ENCODE data around the gene EEFSEC. TPM values are rescaled to one million over a fixed set of nuclear protein-coding genes. Genes with fewer than 3 reads are reported as not detected.

Gene EEFSEC
- total RNA-seq, 1 experiment from 2014 or later, result 21.3 TPM

DNA sequence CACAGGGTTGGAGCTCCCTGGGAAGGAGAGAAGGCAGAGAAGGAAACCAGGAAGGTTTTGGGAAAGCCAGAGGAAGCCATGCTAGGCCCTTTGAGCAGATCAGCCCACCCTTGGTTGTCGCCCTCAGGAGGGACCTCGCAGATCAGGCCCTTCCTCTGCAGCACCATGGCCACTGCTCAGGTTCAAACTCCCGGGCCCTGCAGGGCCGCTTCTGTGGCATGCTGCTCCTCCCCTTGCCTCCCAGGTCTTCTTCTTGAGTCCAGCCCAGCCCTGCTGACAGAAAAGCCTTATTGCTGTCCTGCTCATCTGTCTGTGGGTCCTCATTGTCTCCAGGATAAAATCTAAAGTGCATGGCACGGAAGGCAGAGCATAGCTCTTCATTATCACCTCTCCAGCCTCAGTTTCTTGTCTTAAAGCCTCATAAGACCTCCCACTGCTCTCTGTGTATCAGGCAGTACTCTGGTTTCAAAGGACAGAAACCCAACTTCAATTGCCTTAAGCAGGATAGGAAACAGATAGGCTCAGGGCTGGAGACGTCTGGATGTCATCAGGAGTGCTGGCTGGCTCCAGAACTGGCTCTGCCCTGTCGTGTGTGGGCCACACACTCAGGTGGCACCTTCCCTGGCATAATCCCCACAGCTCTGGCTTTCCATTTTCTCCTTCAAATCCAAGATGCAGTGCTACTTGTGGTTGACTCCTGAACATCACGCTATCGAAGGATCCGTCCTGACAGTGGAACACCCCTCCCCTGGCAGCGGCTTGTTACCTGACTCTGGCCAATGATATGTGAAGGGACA is 118.5 kb downstream of the EEFSEC start:
- H3K4me3 ChIP-seq, result no peak overlapping the region
- intact Hi-C loops (cut with micrococcal nuclease; ENCODE audit: unreplicated experiment), result no loop called here
- H3F3A ChIP-seq (ENCODE audit: insufficient read depth, low read depth), result peaks cover 28% of the 10 kb centered on the region
- no TSS peak for BruUV-seq (replicated peaks)
- H3K36me3 ChIP-seq (ENCODE audit: low read depth), result no peaks in the 10 kb centered on the region
- H3K27ac ChIP-seq, result no peak overlapping the region
- H3K27me3 ChIP-seq (ENCODE audit: insufficient read depth, low read depth), result no peaks in the 10 kb centered on the region
- TF ChIP-seq EZH2 (IDR thresholded peaks at IDR 0.05; ENCODE audit: low read depth), result no peak
- TF ChIP-seq, protein P1, sequence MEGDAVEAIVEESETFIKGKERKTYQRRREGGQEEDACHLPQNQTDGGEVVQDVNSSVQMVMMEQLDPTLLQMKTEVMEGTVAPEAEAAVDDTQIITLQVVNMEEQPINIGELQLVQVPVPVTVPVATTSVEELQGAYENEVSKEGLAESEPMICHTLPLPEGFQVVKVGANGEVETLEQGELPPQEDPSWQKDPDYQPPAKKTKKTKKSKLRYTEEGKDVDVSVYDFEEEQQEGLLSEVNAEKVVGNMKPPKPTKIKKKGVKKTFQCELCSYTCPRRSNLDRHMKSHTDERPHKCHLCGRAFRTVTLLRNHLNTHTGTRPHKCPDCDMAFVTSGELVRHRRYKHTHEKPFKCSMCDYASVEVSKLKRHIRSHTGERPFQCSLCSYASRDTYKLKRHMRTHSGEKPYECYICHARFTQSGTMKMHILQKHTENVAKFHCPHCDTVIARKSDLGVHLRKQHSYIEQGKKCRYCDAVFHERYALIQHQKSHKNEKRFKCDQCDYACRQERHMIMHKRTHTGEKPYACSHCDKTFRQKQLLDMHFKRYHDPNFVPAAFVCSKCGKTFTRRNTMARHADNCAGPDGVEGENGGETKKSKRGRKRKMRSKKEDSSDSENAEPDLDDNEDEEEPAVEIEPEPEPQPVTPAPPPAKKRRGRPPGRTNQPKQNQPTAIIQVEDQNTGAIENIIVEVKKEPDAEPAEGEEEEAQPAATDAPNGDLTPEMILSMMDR (conservative IDR thresholded peaks at IDR 0.05), result no peak
- no peak for DNase-seq
- H3K4me1 ChIP-seq (replicated peaks; ENCODE audit: insufficient read depth), result peaks cover 49% of the 10 kb centered on the region
- no peak overlapping the region for H2AFZ ChIP-seq
- no peaks in the 10 kb centered on the region for H4K20me1 ChIP-seq (ENCODE audit: insufficient read depth)
- peaks cover 9% of the 10 kb centered on the region; the same call in 1 of the 2 replicates for H3K79me2 ChIP-seq (ENCODE audit: low read depth)
- CTCF ChIA-PET, result interaction anchor here (0.7 kb wide), 1 partner anchor 18 kb away, joined by 3 read pairs; no protein-coding TSS in a partner anchor
- H3K9me3 ChIP-seq (ENCODE audit: insufficient read depth, low read depth), result no peaks in the 10 kb centered on the region
- H3K9me2 ChIP-seq (ENCODE audit: insufficient read depth), result no peaks in the 10 kb centered on the region
- POLR2A ChIA-PET (ENCODE audit: unreplicated experiment), result no interaction called here
- H3K4me2 ChIP-seq, result no peak overlapping the region

- no peaks in the 10 kb centered on the region for H3K27me3 ChIP-seq (ENCODE audit: insufficient read depth, low read depth)
- no peaks in the 10 kb centered on the region for H4K20me1 ChIP-seq (ENCODE audit: insufficient read depth)
- H3F3A ChIP-seq (ENCODE audit: insufficient read depth, low read depth), result peaks cover 13% of the 10 kb centered on the region
- POLR2A ChIA-PET (ENCODE audit: unreplicated experiment), result interaction anchor here (0.5 kb wide), 1 partner anchor 516 kb away, joined by 9 read pairs; no protein-coding TSS in a partner anchor
- intact Hi-C loops (cut with micrococcal nuclease; ENCODE audit: unreplicated experiment), result no loop called here
- H3K4me2 ChIP-seq, result no peak overlapping the region
- H3K4me1 ChIP-seq (replicated peaks; ENCODE audit: insufficient read depth), result peaks cover 48% of the 10 kb centered on the region
- CTCF ChIA-PET, result no interaction called here
- TF ChIP-seq EZH2 (IDR thresholded peaks at IDR 0.05; ENCODE audit: low read depth), result no peak
- H2AFZ ChIP-seq, result no peak overlapping the region
- H3K9me2 ChIP-seq (ENCODE audit: insufficient read depth), result no peaks in the 10 kb centered on the region
- H3K4me3 ChIP-seq, result no peak overlapping the region
- H3K36me3 ChIP-seq (ENCODE audit: low read depth), result no peaks in the 10 kb centered on the region
- peaks cover 11% of the 10 kb centered on the region; the same call in 1 of the 2 replicates for H3K79me2 ChIP-seq (ENCODE audit: low read depth)
- BruUV-seq (replicated peaks), result no TSS peak
- H3K9me3 ChIP-seq (ENCODE audit: insufficient read depth, low read depth), result no peaks in the 10 kb centered on the region
- no peak for DNase-seq
- H3K27ac ChIP-seq, result peak overlapping the region; percentile 99; the same call in 1 of the 2 replicates
Observed at GRCh38 chr3:128273109-128273840, 120.0 kb downstream of the EEFSEC start.

DNA sequence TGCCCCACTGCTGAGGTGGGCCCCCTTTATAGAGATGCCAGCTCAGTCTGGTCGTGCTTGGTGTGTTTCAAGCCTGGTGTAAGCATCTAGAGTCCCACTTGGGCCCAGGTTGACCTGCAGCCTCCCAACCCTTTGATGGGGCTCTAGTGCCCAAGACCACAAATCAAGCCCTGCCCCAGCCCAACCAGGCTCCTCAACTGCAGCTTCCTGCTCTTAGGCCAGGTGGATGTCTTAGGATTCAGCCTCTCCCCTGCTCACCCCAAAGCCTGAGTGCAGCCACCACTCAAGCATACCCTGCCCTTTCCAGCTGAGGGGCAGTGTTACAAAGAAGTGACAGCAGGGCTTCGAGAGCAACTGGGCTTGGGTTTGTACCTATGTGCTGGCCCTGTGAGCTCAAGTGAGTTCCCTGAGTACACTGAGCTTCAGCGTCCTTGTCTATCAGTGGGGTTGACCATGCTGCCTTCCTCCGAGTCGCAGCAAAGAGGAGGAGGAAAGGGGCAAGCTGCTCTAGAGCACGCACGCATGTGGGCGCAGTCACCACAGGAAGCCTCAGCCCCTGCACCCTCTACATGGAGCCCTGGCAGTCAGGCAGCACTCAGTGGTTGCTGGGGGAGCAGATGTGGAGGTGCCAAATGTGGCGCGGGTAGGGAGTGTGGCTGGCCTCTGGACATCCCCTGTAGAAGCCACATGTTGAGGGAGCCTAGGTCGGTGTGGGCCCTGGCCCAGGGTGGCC is 120.7 kb downstream of the EEFSEC start:
- Histone ChIP-seq H3F3A (ENCODE audit: insufficient read depth, low read depth) (peaks cover 10% of the 10 kb centered on the region), H3K9me2 (ENCODE audit: insufficient read depth) (no peaks in the 10 kb centered on the region), H3K4me1 (replicated peaks; ENCODE audit: insufficient read depth) (peaks cover 51% of the 10 kb centered on the region), H3K9me3 (ENCODE audit: insufficient read depth, low read depth) (no peaks in the 10 kb centered on the region), H3K4me3 (no peak overlapping the region), H4K20me1 (ENCODE audit: insufficient read depth) (no peaks in the 10 kb centered on the region), H3K4me2 (peak overlapping the region; percentile 52), H3K79me2 (ENCODE audit: low read depth) (peaks cover 11% of the 10 kb centered on the region; the same call in 1 of the 2 replicates), H2AFZ (no peak overlapping the region), H3K27ac (peak overlapping the region; percentile 99), H3K36me3 (ENCODE audit: low read depth) (no peaks in the 10 kb centered on the region), H3K27me3 (ENCODE audit: insufficient read depth, low read depth) (no peaks in the 10 kb centered on the region)
- CTCF ChIA-PET, result no interaction called here
- intact Hi-C loops (cut with micrococcal nuclease; ENCODE audit: unreplicated experiment), result no loop called here
- POLR2A ChIA-PET (ENCODE audit: unreplicated experiment), result interaction anchor here (0.6 to 0.7 kb wide), 2 partner anchors 64 to 160 kb away, joined by 3 to 5 read pairs; no protein-coding TSS in a partner anchor
- BruUV-seq (replicated peaks), result no TSS peak
- no peak for DNase-seq
- TF ChIP-seq, protein P1 (conservative IDR thresholded peaks at IDR 0.05), result no peak
- no peak for TF ChIP-seq EZH2 (IDR thresholded peaks at IDR 0.05; ENCODE audit: low read depth)
